H1 (cell line): Measurements from ENCODE around the gene LRIT2. TPM values are rescaled to one million over a fixed set of nuclear protein-coding genes. Genes with fewer than 3 reads are reported as not detected.

Source experiments
- CTCF ChIA-PET: fragments of 300-600 bp; sonication (Branson Sonifier 250); formaldehyde crosslinking; loops from one replicate; lab custom pipeline; 2021; ENCODE audit not compliant: partially characterized antibody; lab: Charles Lee
- POLR2A ChIA-PET: fragments of 300-600 bp; sonication (Branson Sonifier 250); formaldehyde crosslinking; loops from one replicate; lab custom pipeline; 2021; ENCODE audit warnings: inconsistent platforms; ENCODE audit not compliant: partially characterized antibody; lab: Charles Lee
- DNase-seq, 2 experiments: peaks; one replicate each; pipeline versions ENCODE4 v3.0.0 to v3.0.0-alpha.2; 2010 to 2022; ENCODE audit warnings: low spot score in 2 of 2, low read depth in 1 of 2, mixed read lengths in 1 of 2
- FAIRE-seq: peaks from 2 replicates; lab custom pipeline; 2011; peaks lifted over from hg19 to GRCh38; lab: Jason Lieb, UNC
- H2AFZ ChIP-seq: 2 replicates; pipeline ENCODE4 v1.8.1; 2012; ENCODE audit warnings: low read length, inconsistent platforms
- H2AK5ac ChIP-seq: 2 replicates; pipeline ENCODE4 v1.6.1; 2013; ENCODE audit warnings: low read depth, low read length
- H2BK120ac ChIP-seq: replicated peaks from 2 replicates; pipeline ENCODE3; 2013; ENCODE audit warnings: low read depth, low read length, inconsistent platforms
- H2BK12ac ChIP-seq: 2 replicates; pipeline ENCODE4 v1.6.1; 2013; ENCODE audit warnings: low read depth, low read length
- H2BK15ac ChIP-seq: 2 replicates; pipeline ENCODE4 v1.6.1; 2013; ENCODE audit warnings: low read length
- H2BK20ac ChIP-seq: 2 replicates; pipeline ENCODE4 v1.6.1; 2013; ENCODE audit warnings: low read length
- H2BK5ac ChIP-seq: 2 replicates; pipeline ENCODE4 v1.6.1; 2013; ENCODE audit warnings: low read depth, low read length
- H3K14ac ChIP-seq: 2 replicates; pipeline ENCODE4 v1.6.1; 2013; ENCODE audit warnings: inconsistent platforms; ENCODE audit not compliant: insufficient read length
- H3K18ac ChIP-seq: 2 replicates; pipeline ENCODE4 v1.6.1; 2013; ENCODE audit warnings: low read length; ENCODE audit errors: extremely low read depth
- H3K23ac ChIP-seq: 2 replicates; pipeline ENCODE4 v1.6.1; 2013; ENCODE audit warnings: inconsistent platforms; ENCODE audit not compliant: insufficient read length
- H3K23me2 ChIP-seq: 2 replicates; pipeline ENCODE4 v1.6.1; 2013; ENCODE audit warnings: low read depth, low read length
- H3K27ac ChIP-seq: 2 replicates; pipeline ENCODE4 v1.6.1; 2011; ENCODE audit warnings: low read depth, low read length, inconsistent platforms
- H3K27me3 ChIP-seq, 4 experiments: replicated peaks in 1 of 4; 1 replicate in 1 of 4; 2 replicates in 3 of 4; pipeline versions ENCODE4 v1.6.1 to v1.8.1; 2011 to 2013; ENCODE audit warnings: low read length in 3 of 4, mild to moderate bottlenecking in 3 of 4, inconsistent platforms in 2 of 4, mixed read lengths in 2 of 4, moderate library complexity in 1 of 4; ENCODE audit not compliant: control insufficient read depth in 3 of 4, insufficient read depth in 3 of 4; ENCODE audit errors: extremely low read depth in 1 of 4
- H3K36me3 ChIP-seq, 4 experiments: 2 replicates each; pipeline versions ENCODE4 v1.6.1 to v1.8.1; 2011 to 2013; ENCODE audit warnings: mild to moderate bottlenecking in 4 of 4, low read length in 3 of 4, moderate library complexity in 2 of 4, control low read depth in 1 of 4, inconsistent platforms in 1 of 4; ENCODE audit not compliant: insufficient read depth in 4 of 4, control insufficient read depth in 2 of 4
- H3K4ac ChIP-seq: replicated peaks from 2 replicates; pipeline ENCODE3; 2013; ENCODE audit warnings: low read length, low read depth, mixed read lengths, inconsistent platforms; ENCODE audit not compliant: insufficient read length
- H3K4me1 ChIP-seq, 4 experiments: replicated peaks in 1 of 4; 1 replicate in 1 of 4; 2 replicates in 3 of 4; pipeline versions ENCODE4 v1.6.1 to v1.8.1; 2011 to 2013; ENCODE audit warnings: low read length in 3 of 4, inconsistent platforms in 2 of 4, mixed read lengths in 1 of 4; ENCODE audit not compliant: insufficient read depth in 4 of 4, control insufficient read depth in 3 of 4
- H3K4me2 ChIP-seq, 2 experiments: 2 replicates each; pipeline versions ENCODE4 v1.6.1 to v1.8.1; 2011 to 2013; ENCODE audit warnings: low read depth in 2 of 2, low read length in 2 of 2, control low read depth in 1 of 2, inconsistent platforms in 1 of 2, mild to moderate bottlenecking in 1 of 2; ENCODE audit not compliant: insufficient read depth in 1 of 2
- H3K4me3 ChIP-seq, 4 experiments: fragments of 200-600, 300-600 bp in 1 of 4; sonication (generic), shearing (Covaris generic), sonication (Bioruptor Twin) in 1 of 4; 2 replicates each; pipeline versions ENCODE4 v1.5.1 to v1.8.1; 2011 to 2016; ENCODE audit warnings: low read length in 4 of 4, low read depth in 3 of 4, control low read depth in 2 of 4, inconsistent platforms in 2 of 4, mild to moderate bottlenecking in 2 of 4, mixed read lengths in 1 of 4, moderate library complexity in 1 of 4; ENCODE audit not compliant: insufficient read depth in 2 of 4; ENCODE audit errors: extremely low read depth in 1 of 4
- H3K56ac ChIP-seq: replicated peaks from 2 replicates; pipeline ENCODE3; 2013; ENCODE audit warnings: low read depth, mild to moderate bottlenecking, mixed read lengths, low read length, inconsistent platforms; ENCODE audit not compliant: insufficient read length
- H3K79me1 ChIP-seq: 2 replicates; pipeline ENCODE4 v1.6.1; 2013; ENCODE audit warnings: low read depth, low read length, control low read depth
- H3K79me2 ChIP-seq, 2 experiments: 2 replicates each; pipeline versions ENCODE4 v1.6.1 to v1.8.1; 2012 to 2013; ENCODE audit warnings: low read length in 2 of 2, mild to moderate bottlenecking in 2 of 2, inconsistent platforms in 1 of 2; ENCODE audit not compliant: insufficient read depth in 2 of 2, control insufficient read depth in 1 of 2
- H3K9ac ChIP-seq, 4 experiments: replicated peaks in 1 of 4; 1 replicate in 1 of 4; 2 replicates in 3 of 4; pipeline versions ENCODE4 v1.6.1 to v1.8.1; 2011 to 2013; ENCODE audit warnings: low read depth in 3 of 4, low read length in 3 of 4, control low read depth in 2 of 4, mild to moderate bottlenecking in 2 of 4, moderate library complexity in 2 of 4, inconsistent platforms in 1 of 4; ENCODE audit errors: extremely low read depth in 1 of 4
- H3K9me3 ChIP-seq, 2 experiments: 2 replicates each; pipeline versions ENCODE4 v1.6.1 to v1.8.1; 2012 to 2013; ENCODE audit warnings: mild to moderate bottlenecking in 2 of 2, moderate library complexity in 2 of 2, control low read depth in 1 of 2, inconsistent platforms in 1 of 2, low read depth in 1 of 2, low read length in 1 of 2, mixed read lengths in 1 of 2; ENCODE audit not compliant: insufficient read depth in 2 of 2
- H4K20me1 ChIP-seq, 2 experiments: replicated peaks in 1 of 2; 2 replicates each; pipeline versions ENCODE3 to v1.8.1; 2011 to 2013; ENCODE audit warnings: inconsistent platforms in 2 of 2, low read length in 2 of 2, mild to moderate bottlenecking in 1 of 2; ENCODE audit not compliant: insufficient read depth in 2 of 2, control insufficient read depth in 1 of 2
- H4K5ac ChIP-seq: 2 replicates; pipeline ENCODE4 v1.6.1; 2013; ENCODE audit warnings: low read length, low read depth, mixed read lengths, inconsistent platforms; ENCODE audit not compliant: insufficient read length
- H4K8ac ChIP-seq: 2 replicates; pipeline ENCODE4 v1.8.0; 2013; ENCODE audit warnings: mild to moderate bottlenecking, moderate library complexity, low read length, inconsistent platforms; ENCODE audit not compliant: insufficient read depth; ENCODE audit errors: extremely low read depth
- H4K91ac ChIP-seq: replicated peaks from 2 replicates; pipeline ENCODE3; 2013; ENCODE audit warnings: low read length, mixed read lengths, inconsistent platforms; ENCODE audit not compliant: insufficient read length
- BRCA1 ChIP-seq: IDR thresholded peaks from 2 replicates; pipeline ENCODE4 v1.6.1; 2012; ENCODE audit warnings: low read depth, low read length, improper control_type of control experiment
- EZH2 ChIP-seq: fragments of 200-600 bp; sonication (generic); IDR thresholded peaks from 2 replicates; pipeline ENCODE4 v1.7.1; 2012; ENCODE audit warnings: low read depth, mild to moderate bottlenecking, moderate library complexity, low read length, inconsistent platforms; ENCODE audit not compliant: severe bottlenecking
- KDM4A ChIP-seq: IDR thresholded peaks from one replicate; pipeline ENCODE4 v1.7.1; 2012; ENCODE audit warnings: low read depth, mild to moderate bottlenecking, moderate library complexity, low read length, inconsistent platforms; ENCODE audit not compliant: severe bottlenecking
- WGBS, 2 experiments: shearing (Covaris generic) in 1 of 2; methylation state at CpG; one replicate each; pipeline versions ENCODE4 v1.1.6 to v1.1.7; 2013 to 2015; ENCODE audit warnings: low lambda C conversion rate in 2 of 2, mixed read lengths in 2 of 2, inconsistent platforms in 1 of 2, low coverage in 1 of 2, missing lambda C conversion rate in 1 of 2; ENCODE audit not compliant: insufficient replicate concordance in 2 of 2, insufficient coverage in 1 of 2, insufficient read length in 1 of 2; ENCODE audit errors: extremely low coverage in 1 of 2, missing lambda C conversion rate in 1 of 2; 5-methylcytosine and 5-hydroxymethylcytosine counted together
- polyA plus RNA-seq, 7 experiments: library from polyadenylated mRNA; depleted of rRNA in 3 of 7; stranded (reverse) in 5 of 7; unstranded in 2 of 7; fragments of >200 nt in 5 of 7; fragments of 200-250 nt in 2 of 7; gene quantifications; 1 replicate in 5 of 7; 2 replicates in 1 of 7; 4 replicates in 1 of 7; pipeline versions ENCODE4 v1.2.1 to v1.2.3, GENCODE V29; 2011 to 2013; ENCODE audit warnings: missing spikeins in 2 of 7, mixed read lengths in 2 of 7
- total RNA-seq: library from RNA; stranded (reverse); fragmentation: NEBNext Ultra II Directional; extraction: Animal tissue kit (Norgen Biotek cat#: 25700); gene quantifications from 2 replicates; pipeline ENCODE4 v1.2.1, GENCODE V29; 2021

The LRIT2 gene
- total and polyA plus RNA-seq, 2 of the 8 experiments (the other 6 are each of a cell fraction or from before 2014, with no cell fraction given), result not detected

DNA sequence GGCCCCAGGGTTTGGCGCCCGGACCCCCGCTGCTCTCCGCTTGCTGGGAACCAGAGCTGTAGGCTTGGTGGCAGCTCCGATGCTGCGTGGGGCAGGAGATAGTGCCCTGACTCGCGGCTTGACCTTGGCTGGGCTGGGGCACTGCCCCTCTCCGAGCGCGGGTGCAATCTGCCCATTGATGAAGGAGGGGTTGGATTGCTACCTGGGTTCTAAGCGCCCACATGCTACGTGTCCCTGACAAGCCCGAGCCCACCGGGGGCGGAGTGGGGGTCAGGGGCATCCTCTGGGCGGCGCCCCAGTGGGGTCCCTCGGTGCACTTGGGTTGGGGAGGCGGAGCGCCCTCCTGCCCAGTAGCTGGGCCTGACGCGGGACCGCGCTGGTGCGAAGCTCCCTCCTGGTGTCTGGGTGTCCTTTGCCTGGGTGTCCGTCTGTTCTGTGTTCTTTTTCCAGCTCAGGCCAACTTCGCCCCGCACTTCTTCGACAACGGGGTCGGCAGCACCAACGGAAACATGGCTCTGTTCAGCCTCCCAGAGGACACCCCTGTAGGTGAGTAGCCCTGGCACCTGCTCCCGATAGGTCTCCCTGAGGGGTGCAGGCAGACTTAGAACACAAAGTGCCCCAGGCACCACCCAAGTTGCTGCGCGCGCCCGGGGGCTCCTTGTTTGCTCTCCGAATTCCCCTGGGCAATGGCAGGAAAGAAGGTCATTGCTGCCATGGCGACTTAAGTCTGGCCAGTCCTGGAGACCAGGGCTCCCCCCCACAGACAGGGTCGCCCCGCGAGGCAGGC, 30.1 kb downstream of the LRIT2 start:
- Histone ChIP-seq H3K9me3 (no peaks in the 10 kb centered on the region), H2BK15ac (peak overlapping the region; percentile 72; the same call in 1 of the 2 replicates), H2BK12ac (no peak overlapping the region), H3K23ac (no peak overlapping the region), H3K27me3 (peaks cover 2 to 36% (median 31%) of the 10 kb centered on the region in 4 experiments), H3K18ac (peak overlapping the region; percentile 32; the same call in 1 of the 2 replicates), H3K4me1 (peaks cover 0 to 5% (median 2%) of the 10 kb centered on the region in 4 experiments; a peak in 4 of 7 replicates), H4K5ac (no peak overlapping the region), H2BK5ac (no peak overlapping the region), H3K23me2 (peaks cover 12% of the 10 kb centered on the region; the same call in 1 of the 2 replicates), H4K91ac (no peak overlapping the region), H3K4ac (no peak overlapping the region), H3K4me2 (peak overlapping the region; percentile 83 to 100), H2BK20ac (no peak overlapping the region), H2BK120ac (no peak overlapping the region), H3K14ac (no peak overlapping the region), H2AFZ (peak overlapping the region; percentile 57; the same call in 1 of the 2 replicates), H3K9ac (no peak overlapping the region), H3K79me2 (no peaks in the 10 kb centered on the region), H3K56ac (no peak overlapping the region), H3K36me3 (no peaks in the 10 kb centered on the region), H2AK5ac (no peak overlapping the region), H4K8ac (peak overlapping the region; percentile 54; the same call in 1 of the 2 replicates), H4K20me1 (peaks cover 0 to 2% of the 10 kb centered on the region in 2 experiments), H3K27ac (no peak overlapping the region), H3K79me1 (no peaks in the 10 kb centered on the region), H3K4me3 (peak overlapping the region; percentile 55 to 66 (median 63))
- ChIA-PET POLR2A (interaction anchor here (0.9 to 1.6 kb wide), 3 partner anchors 38 to 56 kb away, joined by 3 to 6 read pairs (median 4); partner anchors contain the start of gene GHITM), CTCF (interaction anchor here (0.6 to 8.6 kb wide), 7 partner anchors 8 to 151 kb away, joined by 3 to 64 read pairs (median 3); no protein-coding TSS in a partner anchor)
- 31% methylated on average over 42 of the region's 43 CpGs; no CpG with 5 or more reads in 1 of the 2 experiments for WGBS, 2 experiments
- no peak for FAIRE-seq
- no peak for DNase-seq
- TF ChIP-seq BRCA1 (no peak), KDM4A (peak; percentile 91), EZH2 (peak; percentile 31)
